AG08396 (cell line): ENCODE measurements around the gene PRM1.
"Not testable (repeated sequence)": the region's sequence is repeated elsewhere in the genome, so short reads cannot be mapped to it uniquely, and the experiment has no call there.

Experiments used
- DNase-seq: peaks from one replicate; pipeline ENCODE4 v3.0.0; 2012; ENCODE audit warnings: low spot score, mixed read lengths

PRM1 gene

DNA sequence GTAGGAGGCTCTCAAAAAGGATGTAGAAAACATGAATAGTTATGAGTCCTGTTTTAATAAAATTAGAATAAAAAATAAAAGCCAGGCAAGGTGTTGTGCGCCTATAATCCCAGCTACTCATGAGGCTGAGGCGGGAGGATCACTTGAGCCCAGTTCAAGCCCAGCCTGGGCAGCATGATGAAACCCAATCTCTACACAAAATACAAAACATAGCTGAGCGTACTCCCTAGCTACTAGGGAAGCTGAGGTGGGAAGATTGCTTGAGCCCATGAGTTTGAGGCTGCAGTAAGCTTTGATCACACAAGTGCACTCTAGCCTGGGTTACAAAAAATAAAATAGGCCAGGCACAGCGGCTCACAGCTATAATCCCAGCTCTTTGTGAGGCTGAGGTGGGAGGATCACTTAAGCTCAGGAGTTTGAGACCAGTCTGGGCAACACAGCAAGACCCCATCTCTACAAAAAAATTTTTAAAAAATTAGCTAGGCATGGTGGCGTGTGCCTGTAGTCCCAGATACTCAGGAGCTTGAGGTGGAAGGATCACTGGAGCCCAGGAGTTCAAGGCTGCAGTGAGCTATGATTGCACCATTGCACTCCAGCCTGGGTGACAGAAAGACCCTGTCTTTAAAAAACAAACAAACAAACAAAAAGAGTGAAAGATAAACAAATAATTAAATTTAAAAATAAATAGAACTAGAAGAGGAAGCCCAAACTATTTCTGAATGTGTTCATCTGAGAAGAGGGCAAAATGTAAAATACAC lies 17.2 kb upstream of the PRM1 start:
- no peak for DNase-seq

DNA sequence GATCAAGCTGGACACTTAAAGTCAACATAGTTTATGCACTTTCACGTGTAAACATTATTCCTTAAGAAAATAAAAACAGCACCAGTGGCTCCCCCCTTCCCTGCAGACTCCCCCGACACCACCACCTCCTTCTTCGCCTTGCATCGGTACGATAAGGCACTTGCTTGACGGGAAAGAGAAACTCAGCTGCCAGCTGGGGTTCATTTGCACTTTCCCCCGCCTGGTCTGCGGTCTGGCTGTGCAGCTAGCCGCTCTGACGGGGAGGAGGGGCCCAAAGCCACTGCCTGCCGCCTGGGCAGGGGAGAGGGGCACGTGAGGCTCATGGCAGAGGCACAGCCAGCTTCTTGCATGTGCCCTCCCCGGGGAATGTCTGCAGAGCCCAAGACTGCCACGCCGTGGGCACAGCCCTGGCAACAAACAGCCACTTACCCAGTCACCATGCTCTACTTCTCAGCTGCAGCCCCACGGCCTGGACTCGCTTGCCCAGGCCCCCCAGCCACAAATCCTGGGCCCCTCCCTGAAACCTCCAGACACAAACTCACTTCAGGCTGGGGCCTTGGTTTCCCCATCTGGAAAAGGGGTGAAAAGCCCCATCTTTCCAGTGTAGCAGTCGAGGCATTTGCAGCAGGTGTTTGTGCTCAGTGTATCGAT lies 16.5 kb upstream of the PRM1 start:
- DNase-seq, result peak; percentile 58

DNA sequence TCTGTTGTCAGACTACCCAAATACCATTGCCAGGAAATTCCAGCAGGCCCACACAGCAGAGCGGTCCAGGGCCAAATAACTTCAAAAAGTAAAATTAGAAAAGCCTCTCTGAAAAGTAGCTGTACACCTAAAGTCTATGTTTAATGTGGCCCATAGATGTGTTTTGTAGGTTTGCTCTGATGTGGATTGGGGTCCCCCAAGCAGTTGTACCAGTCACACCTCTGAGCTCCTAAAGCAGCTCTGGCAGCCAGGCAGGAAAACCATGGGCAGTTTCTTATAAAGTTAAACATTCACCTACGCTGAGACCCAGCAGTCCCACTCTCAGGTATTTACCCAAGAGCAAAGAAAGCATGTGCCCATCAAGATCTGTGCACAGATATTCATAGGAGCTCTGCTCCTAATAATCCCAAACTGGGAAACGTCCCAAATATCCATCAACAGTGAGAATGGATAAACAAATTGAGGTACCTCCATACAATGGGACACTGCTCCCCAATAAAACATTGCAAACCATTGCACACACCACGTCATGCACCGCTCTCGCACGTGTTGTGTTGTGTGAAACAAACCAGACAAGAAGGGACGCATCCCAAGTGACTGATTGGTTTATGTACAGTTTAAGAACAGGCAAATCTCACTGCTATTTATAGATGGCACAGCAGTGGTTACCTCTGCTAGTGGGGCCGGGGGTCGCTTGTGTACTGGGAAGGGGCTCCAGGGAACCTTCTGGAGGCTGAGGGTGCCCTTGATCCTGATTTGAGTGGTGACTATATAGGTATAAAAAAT lies 15.8 kb upstream of the PRM1 start:
- DNase-seq, result no peak

DNA sequence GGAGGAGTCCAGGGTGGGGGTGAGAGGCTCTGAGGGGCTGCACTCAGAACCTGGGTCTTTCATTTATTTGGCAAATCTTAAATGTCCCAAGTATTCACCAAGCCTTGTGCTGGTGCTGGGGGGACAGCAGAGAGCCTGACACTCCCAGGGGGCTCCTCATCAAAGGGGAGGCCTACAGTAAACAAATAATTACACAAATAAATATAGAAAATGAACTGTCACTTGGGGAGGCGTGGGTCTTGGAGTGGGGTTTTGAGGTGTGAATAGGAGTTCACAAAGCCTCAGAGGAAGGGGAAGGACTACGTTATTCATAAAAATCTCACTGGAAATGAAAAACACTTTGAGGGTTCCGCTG lies 15.2 kb upstream of the PRM1 start:
- no peak for DNase-seq

DNA sequence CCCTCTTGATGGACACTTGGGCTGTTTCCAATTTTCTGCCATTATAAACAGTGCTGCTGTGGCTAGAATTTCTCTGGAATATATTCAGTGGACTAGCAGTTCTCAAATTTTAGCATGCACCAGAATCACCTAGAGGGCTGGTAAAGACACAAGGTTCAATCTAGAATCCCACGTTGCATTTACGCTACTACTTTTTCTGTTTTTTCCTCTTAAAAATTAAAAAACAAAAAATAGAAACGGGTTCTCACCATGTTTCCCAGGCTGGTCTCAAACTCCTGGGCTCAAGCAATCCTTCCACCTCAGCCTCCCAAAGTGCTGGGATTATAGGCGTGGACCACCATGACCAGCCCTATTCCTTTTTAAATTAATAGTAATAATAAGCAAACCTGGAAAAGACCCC lies 14.5 kb upstream of the PRM1 start:
- DNase-seq, result no peak

DNA sequence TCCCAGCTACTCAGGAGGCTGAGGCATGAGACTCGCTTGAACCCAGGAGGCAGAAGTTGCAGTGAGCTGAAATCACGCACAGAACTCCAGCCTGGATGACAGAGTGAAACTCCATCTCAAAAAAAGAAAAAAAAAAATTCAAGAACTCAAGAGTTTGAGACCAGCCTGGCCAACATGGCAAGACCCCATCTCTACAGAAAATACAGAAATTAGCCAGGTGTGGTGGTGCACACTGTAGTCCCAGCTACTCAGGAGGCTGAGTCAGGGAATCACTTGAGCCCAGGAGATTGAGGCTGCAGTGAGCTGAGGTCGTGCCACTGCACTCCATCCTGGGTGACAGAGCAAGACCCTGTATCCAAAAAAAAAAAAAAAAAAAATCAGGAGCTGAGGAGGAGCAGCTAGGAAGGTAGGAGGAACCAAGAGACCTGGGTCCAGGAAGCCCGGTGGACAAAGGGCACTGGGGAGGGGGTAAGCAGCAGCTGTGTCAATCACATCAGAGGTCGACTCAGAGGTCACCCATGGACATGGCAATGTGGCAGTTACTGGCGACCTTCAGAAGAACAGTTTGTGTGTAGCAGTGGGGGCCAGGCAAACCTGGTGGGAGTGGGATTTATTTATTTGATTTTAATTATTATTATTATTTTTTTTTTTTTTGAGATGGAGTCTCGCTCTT lies 11.1 kb upstream of the PRM1 start:
- DNase-seq, result no peak

DNA sequence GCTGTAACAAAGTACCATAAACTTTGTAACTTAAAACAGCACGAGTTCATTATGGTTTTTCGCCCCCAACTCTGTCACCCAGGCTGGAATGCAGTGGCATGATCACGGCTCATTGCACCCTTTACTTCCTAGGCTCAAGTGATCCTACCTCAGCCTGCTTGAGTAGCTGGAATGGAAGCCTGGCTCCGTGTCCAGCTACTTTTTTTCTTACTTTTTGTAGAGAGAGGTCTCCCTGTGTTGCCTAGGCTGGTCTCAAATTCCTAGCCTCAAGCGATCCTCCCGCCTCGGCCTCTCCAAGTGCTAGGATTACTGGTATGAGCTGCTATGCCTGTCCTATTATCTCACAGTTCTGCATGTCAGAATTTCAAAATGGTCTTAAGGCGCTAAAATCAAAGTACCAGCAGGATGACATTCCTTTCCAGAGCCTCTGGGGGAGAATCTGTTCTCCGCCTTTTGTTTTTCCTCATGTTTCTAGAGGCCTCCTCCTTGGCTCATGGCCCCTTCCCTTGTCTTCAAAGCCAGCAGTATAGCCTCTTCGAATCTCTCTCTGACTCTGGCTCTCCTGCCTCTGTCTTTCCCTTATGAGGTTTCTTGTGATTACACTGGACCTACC lies 10.1 kb upstream of the PRM1 start:
- DNase-seq, result no peak

DNA sequence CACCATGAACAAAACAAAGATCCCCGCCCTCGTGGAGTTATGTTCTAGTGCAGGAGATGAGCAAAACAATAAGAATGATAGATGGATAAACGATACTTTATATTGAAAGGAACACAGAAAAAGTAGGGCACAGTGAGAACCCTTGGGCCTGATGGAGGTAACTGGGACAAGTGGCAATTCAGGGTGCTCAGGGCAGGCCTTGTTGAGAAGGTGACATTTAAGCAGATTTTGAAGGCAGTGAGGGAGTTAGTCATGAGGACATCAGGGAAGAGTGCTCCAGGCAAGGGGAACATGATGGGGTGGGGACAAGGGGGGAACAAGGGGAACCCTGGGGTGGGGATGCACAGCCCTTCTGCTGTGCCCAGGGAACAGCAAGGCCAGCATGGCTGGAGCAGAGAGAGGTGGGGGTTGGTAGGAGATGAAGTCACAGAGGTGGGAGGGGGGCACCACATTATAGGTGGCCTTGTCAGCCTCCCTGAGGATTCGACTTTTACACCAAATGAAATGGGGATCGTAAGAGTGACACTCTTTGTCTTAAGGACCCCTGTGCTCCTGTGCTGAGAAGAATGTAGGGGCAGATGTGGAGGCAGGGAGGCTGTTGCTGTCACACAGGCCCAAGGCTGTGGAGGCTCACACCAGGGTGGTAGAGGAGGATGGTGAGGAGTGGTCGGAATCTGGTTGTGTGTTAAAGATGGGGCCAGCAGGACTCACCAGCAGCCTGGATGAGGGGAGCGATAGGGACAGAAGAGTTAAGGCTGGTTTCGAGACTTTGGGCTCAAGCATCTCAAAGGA lies 9.2 kb upstream of the PRM1 start:
- no peak for DNase-seq

DNA sequence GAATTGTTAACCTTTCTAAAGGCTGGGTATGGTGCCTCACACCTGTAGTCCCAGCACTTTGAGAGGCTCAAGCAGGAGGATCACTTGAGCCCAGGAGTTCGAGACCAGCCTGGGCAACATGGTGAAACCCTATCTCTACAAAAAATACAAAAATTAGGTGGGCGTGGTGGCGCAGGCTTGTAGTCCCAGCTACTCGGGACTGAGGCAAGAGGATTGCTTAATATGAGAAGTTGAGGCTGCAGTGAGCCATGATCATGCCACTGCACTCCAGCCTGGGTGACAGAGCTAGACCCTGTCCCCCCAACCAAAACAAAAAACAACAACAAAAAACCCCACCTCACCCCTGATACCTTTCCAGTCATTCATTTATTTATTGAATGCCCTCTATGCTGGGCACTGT lies 8.6 kb upstream of the PRM1 start:
- not testable (repeated sequence) for DNase-seq

DNA sequence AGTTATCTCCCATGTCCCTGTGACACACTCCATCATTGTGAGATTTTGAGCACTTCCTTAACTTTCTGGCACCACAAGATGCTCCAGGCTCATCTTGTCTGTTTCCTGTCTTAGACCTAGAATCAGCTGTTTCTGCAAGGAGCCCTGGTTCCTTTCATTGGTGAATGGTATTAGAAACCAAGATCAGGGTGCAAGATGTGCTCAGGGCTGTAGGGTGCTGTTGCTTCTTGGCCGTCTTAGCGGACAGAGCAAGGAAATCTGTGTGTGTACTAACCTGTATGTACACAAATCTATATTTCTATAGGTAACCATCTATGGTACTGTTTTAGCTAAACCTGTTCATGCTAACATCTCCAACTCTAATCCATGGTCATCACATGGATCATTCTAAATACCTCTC lies 8.1 kb upstream of the PRM1 start:
- no peak for DNase-seq

DNA sequence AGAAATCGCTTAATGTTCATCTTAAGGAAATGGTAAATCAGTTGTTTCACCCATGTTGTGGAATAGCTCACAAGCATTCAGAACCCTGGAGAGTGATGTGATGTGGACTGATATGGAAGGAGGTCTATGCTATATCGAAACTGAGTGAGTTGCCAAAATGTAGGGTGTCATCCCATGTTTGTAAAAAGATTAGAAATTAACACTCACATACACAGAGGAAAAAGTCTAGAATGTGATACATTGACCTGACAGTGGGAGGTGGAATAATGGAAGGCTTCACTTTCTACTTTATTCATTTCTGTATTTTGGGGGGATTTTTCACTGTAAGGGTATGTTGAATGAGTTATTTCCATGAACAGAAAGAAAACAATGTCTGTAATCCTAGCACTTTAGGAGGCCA lies 4.7 kb upstream of the PRM1 start:
- DNase-seq, result no peak

DNA sequence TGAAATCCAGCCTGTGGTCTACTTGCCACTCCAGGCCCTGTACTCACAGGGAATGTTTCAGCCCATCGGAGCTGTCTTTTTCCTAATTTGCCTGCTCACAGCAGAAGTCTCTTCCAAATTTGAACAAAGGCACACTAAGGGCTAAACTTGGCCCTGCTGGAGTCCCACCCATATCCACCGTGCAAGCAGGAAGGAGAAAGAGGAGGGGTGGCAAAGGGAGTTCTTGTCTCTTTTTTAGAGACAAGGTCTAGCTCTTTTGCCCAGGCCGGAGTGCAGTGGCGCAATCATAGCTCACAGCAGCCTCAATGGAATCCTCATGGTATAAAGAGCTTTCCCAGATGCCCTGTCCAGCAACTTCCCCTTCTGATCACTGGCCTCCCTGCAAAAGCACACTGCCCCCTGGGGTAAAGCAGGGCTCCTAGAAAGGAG lies 2.7 kb upstream of the PRM1 start:
- no peak for DNase-seq

DNA sequence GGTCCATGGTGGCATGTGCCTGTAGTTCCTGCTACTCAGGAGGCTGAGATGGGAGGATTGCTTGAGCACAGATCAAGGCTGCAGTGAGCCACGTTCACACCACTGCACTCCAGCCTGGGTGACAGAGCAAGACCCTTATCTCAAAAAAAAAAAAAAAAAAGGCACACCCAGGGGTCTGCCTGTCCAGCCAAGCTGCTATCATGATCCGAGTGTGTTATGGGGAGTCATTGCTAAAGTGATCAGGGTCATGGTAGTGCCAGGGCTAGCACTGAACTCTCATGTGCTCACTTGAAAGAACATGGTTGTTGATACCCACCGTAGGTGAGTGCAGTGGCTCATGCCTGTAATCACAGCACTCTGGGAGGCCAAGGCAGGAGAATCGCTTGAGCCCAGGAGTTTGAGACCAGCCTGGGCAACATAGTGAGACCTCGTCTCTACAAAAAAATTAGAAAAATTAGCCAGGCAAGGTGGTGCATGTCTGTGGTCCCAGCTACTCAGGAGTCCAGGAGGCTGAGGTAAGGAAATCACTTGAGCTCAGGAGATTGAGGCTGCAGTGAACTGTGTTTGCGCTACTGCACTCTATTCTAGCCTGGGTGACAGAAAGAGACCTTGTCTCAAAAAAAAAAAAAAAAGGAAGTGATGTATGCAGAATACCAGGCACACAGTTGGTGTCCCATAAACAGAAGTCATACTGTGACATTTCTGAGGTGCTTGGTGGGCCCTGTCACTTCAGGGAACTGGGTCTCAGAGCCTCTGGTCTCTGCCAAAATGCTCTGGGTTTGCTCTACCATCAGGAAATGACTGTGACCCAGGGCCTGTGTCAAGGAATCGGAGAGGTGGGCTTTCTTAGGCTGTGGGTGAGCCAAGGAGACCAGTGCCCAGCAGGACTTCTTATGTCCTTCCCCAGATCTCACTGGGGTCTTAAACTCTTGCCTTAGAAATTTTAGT lies 2.2 kb downstream of the PRM1 start:
- DNase-seq, result no peak

DNA sequence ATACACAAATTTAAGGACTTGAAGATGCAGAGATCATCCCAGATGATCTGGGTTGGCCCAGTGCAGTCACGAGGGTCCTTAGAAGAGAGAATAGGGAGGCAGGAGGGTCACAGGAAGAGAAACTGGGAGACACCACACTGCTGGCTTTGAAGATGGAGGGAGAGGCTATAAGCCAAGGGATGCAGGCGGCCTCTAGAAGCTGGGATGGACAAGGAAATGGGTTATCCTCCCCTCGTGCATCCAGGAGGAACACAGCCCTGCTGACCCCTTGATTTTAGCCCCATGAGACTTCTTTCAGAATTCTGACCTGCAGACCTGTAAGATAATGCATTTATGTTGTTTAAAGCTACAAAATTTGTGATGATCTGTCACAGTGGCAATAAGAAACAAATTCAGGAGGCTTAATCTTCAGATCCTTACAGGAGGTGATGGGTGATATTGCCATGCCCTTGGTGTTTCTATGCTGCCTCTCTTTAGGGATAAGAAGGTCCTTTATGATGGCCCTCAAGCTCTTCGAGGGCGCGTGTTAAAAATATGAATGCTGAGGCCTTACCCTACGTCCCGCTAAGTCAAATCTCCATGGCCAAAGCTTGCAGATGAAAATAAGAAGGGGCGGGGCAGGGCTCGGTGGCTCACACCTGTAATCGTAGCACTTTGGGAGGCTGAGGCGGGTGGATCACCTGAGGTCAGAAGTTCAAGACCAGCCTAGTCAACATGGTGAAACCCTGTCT lies 3.4 kb downstream of the PRM1 start:
- DNase-seq, result no peak

DNA sequence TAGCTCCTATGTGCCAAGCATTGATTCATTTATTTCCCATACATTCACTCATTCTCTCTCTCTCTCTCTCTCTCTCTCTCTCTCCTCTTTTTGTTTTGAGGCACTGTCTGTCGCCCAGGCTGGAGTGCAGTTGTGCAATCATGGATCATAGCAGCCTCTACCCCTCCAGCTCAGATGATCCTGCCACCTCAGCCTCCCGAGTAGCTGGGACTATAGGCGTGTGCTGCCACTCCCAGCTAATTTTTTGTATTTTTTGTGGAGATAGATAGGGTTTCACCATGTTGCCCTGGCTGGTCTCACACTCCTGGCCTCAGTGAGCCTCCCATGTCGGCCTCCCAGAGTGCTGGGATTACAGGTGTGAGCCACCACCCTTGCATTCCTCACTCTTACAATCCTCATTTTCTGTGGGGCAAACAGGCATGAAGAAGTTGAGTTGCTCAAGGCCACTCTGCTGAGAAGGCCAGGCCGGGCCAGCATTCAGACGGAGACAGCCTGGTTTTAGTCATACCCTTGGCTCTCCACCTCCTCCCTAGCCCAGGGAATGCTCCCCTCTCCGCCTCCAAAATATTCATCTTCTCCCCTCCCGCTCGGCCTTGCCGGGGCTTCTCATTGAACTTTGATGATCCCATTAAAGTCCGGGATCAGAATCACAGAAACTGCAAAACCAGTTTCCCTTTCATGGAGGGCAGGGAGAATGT lies 4.1 kb downstream of the PRM1 start:
- no peak for DNase-seq

DNA sequence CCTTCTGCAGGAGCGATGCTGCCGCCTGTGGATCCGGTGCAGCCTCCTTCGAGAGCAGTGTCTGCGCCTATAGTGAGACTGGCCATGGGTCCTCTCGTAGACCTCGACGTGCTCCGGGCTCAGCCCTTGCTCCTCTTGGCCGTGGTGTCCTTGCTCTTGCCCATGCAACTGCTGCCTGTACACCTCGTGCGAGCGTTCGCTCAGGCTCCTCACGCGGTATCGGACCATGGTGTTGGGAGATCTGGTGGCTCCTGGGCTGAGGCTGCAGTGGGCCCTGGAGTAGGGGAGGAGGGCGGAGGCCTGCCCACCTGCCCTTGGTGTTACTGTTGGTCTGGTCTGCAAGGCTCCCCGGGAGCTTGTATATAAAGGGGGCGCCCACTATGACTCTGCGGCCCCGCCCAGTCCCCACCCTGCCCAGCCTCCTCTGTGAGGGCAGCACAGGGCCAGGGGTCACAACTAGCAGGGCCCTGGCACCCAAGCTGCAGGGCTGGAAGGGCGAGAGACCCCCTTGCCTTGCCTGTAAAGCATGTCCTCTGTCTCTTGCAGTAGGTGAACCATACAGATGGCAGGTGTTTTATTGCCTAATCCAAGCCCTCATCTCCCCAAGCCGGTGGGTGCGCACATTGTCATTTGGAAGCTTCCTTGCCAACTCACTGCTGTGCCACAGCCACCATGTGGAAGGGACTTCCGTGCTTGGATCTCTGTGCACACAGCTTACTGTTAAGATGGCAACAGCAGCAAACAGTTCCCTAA lies 4.8 kb downstream of the PRM1 start, which contains the start of gene PRM2:
Gene PRM2, minus strand, starts transcription at position 338 of the 753 bp plus-strand sequence. Its CDS starts 110 bp downstream, at position 228.
- DNase-seq, result no peak

DNA sequence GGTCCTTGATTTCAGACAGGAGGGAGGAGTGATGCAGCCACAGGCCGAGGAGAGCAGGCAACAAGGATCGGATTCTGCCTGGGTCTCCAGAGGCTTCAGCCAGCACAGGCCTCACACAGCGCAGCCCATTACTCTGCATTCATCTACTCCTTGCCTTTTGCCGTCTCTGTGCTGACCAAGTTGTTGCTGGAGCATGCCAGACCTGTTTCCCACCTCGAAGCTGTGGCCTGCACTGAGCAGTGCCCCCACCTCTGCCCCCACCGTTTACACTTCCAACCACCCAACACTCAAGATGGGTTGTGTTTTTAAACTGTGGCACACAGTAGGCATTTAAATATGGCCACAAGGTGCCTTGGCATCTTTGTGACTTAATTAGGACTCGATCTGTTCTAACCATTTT lies 6.2 kb downstream of the PRM1 start:
- DNase-seq, result no peak

DNA sequence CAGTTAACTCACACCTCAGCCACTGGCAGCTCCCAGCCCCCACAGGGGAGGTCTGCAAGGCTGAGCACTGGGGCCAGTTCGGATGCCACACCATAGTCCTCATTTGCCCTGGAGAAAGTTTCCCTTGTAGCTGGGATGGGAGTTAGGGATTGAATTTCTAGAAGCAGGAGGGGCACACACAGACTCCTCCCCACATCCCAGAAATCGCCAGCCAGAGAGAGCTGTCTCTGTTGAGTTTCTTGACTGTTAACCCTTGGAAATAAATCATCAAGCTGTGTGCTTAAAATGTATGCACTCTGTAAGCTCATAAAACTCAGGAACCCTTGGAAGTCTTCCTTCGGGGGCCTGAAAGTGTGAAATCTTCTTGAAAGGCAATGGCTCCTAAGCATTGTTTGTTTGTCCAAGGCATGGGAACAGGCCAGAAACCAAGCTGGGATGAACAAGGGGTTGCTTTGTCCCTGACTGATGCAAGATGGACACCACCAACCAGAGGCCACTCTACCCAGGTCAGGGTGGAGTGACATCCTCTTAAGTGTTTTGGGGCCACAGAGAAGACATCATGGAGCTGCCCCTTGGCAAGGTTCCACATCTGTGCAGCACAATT lies 7.3 kb downstream of the PRM1 start:
- no peak for DNase-seq
